Astrocyte of the cerebellum (primary cell): ENCODE results near the gene ZNF19.

Experiments
- DNase-seq: peaks from one replicate; pipeline ENCODE4 v3.0.0-alpha.2; 2011; ENCODE audit warnings: low read depth
- H3K4me3 ChIP-seq: 2 replicates; pipeline ENCODE4 v1.5.1; 2011; ENCODE audit warnings: mild to moderate bottlenecking, low read depth, low read length, moderate library complexity
- in situ Hi-C: cut with HindIII; loops from 2 replicates; pipeline ENCODE4 v1.10.0; 2017; ENCODE audit warnings: low sequenced_read_pairs
- TF ChIP-seq, protein P1 (sequence below): IDR thresholded peaks from 2 replicates; pipeline ENCODE4 v1.5.1; 2012; ENCODE audit warnings: low read length, low read depth, moderate library complexity, mild to moderate bottlenecking; ENCODE audit errors: missing control alignments

ZNF19 gene

DNA sequence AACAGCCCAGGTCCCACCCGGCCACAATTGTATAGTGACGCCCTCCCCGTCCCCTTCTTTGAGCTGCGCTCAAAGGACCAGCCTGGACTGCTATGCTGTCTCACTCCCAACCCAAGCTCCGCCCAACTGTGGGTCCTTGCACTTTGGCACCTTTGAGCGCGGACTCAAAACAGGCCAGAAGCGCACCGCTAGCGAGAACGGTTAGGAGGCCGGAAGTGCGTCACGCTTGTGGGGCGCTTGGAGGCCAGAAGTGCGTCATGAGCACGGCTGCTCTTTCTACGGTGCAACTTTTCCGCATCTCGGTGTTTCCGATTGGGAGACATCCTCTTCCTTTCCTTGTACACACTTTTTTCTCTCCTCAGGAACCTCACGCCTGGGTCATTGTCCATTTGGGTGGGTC, at the start of gene ZNF19:
TSS of gene ZNF19 (minus strand) at position 203 of the 400 bp plus-strand sequence. CDS start 7,210 bp downstream, outside the sequence.
- TF ChIP-seq, protein P1, sequence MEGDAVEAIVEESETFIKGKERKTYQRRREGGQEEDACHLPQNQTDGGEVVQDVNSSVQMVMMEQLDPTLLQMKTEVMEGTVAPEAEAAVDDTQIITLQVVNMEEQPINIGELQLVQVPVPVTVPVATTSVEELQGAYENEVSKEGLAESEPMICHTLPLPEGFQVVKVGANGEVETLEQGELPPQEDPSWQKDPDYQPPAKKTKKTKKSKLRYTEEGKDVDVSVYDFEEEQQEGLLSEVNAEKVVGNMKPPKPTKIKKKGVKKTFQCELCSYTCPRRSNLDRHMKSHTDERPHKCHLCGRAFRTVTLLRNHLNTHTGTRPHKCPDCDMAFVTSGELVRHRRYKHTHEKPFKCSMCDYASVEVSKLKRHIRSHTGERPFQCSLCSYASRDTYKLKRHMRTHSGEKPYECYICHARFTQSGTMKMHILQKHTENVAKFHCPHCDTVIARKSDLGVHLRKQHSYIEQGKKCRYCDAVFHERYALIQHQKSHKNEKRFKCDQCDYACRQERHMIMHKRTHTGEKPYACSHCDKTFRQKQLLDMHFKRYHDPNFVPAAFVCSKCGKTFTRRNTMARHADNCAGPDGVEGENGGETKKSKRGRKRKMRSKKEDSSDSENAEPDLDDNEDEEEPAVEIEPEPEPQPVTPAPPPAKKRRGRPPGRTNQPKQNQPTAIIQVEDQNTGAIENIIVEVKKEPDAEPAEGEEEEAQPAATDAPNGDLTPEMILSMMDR: no peak
- in situ Hi-C loops: no loop called here
- DNase-seq: no peak
- no peak within 1 kb of the TSS for H3K4me3 ChIP-seq

DNA sequence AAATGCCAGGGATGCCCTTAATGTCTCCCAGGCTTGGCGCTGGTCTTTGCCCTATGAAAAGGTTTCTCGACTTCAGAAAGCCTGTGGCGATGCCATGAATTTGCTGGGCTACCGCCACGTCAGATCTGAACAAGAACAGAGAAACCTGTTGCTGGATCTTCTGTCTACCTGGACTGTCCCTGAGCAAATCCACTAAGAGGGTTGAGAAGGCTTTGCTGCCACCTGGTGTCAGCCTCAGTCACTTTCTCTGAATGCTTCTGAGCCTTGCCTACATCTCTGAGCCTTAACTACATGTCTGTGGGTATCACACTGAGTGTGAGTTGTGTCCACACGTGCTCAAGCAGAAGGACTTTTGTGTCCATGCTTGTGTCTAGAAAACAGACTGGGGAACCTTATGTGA, 48.5 kb upstream of the ZNF19 start:
- H3K4me3 ChIP-seq: no peak overlapping the region
- in situ Hi-C loops: no loop called here
- DNase-seq: peak; percentile 31
- TF ChIP-seq, protein P1: peak; percentile 68

DNA sequence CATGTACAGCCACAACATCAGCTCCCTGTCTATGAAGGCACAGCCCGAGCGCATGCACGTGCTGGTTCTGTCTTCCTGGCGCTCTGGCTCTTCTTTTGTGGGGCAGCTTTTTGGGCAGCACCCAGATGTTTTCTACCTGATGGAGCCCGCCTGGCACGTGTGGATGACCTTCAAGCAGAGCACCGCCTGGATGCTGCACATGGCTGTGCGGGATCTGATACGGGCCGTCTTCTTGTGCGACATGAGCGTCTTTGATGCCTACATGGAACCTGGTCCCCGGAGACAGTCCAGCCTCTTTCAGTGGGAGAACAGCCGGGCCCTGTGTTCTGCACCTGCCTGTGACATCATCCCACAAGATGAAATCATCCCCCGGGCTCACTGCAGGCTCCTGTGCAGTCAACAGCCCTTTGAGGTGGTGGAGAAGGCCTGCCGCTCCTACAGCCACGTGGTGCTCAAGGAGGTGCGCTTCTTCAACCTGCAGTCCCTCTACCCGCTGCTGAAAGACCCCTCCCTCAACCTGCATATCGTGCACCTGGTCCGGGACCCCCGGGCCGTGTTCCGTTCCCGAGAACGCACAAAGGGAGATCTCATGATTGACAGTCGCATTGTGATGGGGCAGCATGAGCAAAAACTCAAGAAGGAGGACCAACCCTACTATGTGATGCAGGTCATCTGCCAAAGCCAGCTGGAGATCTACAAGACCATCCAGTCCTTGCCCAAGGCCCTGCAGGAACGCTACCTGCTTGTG, 47.8 kb upstream of the ZNF19 start:
- in situ Hi-C loops: no loop called here

DNA sequence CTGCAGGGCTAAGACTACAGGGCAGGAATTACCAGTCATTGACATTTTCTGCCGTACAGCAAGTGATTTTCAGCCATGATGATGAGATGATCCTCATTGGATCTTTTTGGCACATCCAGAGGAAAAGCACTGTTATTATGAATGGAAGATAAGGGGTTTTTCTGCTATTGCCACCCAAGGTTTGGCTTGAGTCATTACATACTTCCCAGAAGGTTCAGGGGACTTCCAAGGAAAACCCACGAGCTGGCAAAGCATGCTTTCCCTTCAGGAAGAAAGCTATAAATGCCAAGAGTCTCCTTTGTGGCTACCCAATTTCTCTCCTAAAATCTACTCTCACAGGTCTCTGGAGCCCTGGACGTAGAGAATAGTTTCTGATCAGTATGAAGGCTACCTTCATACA, 43.2 kb upstream of the ZNF19 start:
- DNase-seq: no peak
- TF ChIP-seq, protein P1: no peak
- in situ Hi-C loops: no loop called here
- H3K4me3 ChIP-seq: no peak overlapping the region

More for the DNA sequence above, 47.8 kb upstream of the ZNF19 start:
- DNase-seq: no peak
- TF ChIP-seq, protein P1: no peak
- H3K4me3 ChIP-seq: no peak overlapping the region

DNA sequence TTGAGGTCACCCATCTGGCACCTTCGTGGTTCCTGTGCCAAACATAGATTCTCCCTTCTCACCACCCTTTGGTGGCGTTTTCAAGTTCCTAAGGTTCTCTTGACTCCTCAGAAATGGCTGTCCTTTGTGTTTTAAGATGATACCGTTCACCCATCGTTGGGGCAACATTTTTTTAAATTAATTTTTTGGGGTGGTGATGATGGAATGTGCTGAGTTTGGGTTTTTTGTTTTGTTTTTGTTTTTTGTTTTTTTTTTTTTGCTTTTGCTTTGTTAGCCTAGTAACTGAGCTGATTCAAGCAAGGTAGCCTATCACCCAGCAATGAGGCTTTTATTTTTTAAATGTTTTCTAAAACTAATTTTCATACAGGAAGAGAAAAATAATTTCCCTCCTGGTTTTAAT, 39.7 kb upstream of the ZNF19 start:
- TF ChIP-seq, protein P1: no peak
- H3K4me3 ChIP-seq: no peak overlapping the region
- in situ Hi-C loops: no loop called here
- DNase-seq: no peak

DNA sequence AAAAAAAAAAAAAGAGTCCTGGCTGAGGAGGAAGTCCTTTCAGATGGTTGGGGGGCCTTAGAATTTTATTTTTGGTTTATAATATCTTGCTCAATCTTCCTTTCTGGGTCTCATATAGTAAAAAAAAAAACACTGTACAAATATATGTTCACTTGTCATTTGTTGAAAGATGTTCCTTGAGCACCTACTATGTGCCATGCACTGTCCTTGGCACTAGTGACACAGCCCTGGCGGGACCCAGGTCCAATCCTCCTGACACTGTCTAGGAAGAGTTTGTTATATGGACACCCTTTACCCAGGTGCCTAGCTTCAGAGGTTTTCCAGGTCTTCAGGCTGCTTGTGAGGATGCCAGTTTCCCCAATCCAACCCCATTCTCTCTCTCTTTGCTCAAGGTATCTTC, 39.1 kb upstream of the ZNF19 start:
- H3K4me3 ChIP-seq: no peak overlapping the region
- in situ Hi-C loops: no loop called here
- no peak for DNase-seq
- TF ChIP-seq, protein P1: no peak
